DOHH2 (cell line): Measurements from ENCODE around the gene WRNIP1.

Experiments
- H3F3A ChIP-seq: fragments of 200-600 bp; sonication (generic), shearing (Covaris generic); 2 replicates; pipeline ENCODE4 v1.6.0; 2016; ENCODE audit warnings: antibody characterized with exemption, mild to moderate bottlenecking; ENCODE audit not compliant: control insufficient read depth, insufficient read depth
- H3K27ac ChIP-seq: fragments of 200-600 bp; sonication (generic); 2 replicates; pipeline ENCODE4 v1.5.1; 2014; ENCODE audit warnings: low read depth, mild to moderate bottlenecking, low read length, moderate library complexity
- H3K27me3 ChIP-seq: fragments of 200-600 bp; sonication (generic); 2 replicates; pipeline ENCODE4 v1.6.1; 2014; ENCODE audit warnings: mild to moderate bottlenecking, low read length, mixed read lengths; ENCODE audit not compliant: control insufficient read depth
- H3K36me3 ChIP-seq: fragments of 200-600 bp; sonication (generic); 2 replicates; pipeline ENCODE4 v1.6.1; 2014; ENCODE audit warnings: mild to moderate bottlenecking, low read length, moderate library complexity, mixed read lengths; ENCODE audit not compliant: control insufficient read depth
- H3K4me1 ChIP-seq: fragments of 200-600 bp; sonication (generic); 2 replicates; pipeline ENCODE4 v1.6.1; 2014; ENCODE audit warnings: mild to moderate bottlenecking, low read length, mixed read lengths; ENCODE audit not compliant: control insufficient read depth
- H3K4me2 ChIP-seq: fragments of 200-600 bp; sonication (generic); 2 replicates; pipeline ENCODE4 v1.6.0; 2014; ENCODE audit warnings: mild to moderate bottlenecking, low read length, moderate library complexity
- H3K4me3 ChIP-seq: fragments of 200-600 bp; sonication (generic); 2 replicates; pipeline ENCODE4 v1.5.1; 2014; ENCODE audit warnings: mild to moderate bottlenecking, low read length, mixed read lengths
- H3K79me2 ChIP-seq: fragments of 200-600 bp; sonication (generic); 2 replicates; pipeline ENCODE4 v1.6.1; 2014; ENCODE audit warnings: mild to moderate bottlenecking, low read length, mixed read lengths; ENCODE audit not compliant: control insufficient read depth
- H3K9me2 ChIP-seq: fragments of 200-600 bp; sonication (generic); replicated peaks from 2 replicates; pipeline ENCODE4 v1.6.1; 2014; ENCODE audit warnings: mild to moderate bottlenecking, low read length, mixed read lengths; ENCODE audit not compliant: control insufficient read depth
- H3K9me3 ChIP-seq: fragments of 200-600 bp; sonication (generic); 2 replicates; pipeline ENCODE4 v1.6.1; 2014; ENCODE audit warnings: antibody characterized with exemption, low read length, mixed read lengths; ENCODE audit not compliant: control insufficient read depth, insufficient read depth
- H4K20me1 ChIP-seq: fragments of 200-600 bp; sonication (generic); 2 replicates; pipeline ENCODE4 v1.6.0; 2014; ENCODE audit warnings: low read depth, mild to moderate bottlenecking, antibody characterized with exemption, low read length, moderate library complexity; ENCODE audit not compliant: control insufficient read depth, insufficient read depth
- EZH2phosphoT487 ChIP-seq: fragments of 200-600 bp; sonication (generic); IDR thresholded peaks from 2 replicates; pipeline ENCODE4 v1.6.1; 2017; ENCODE audit warnings: borderline replicate concordance, mild to moderate bottlenecking, antibody characterized with exemption, low read length, moderate library complexity, mixed read lengths
- TF ChIP-seq, protein P1 (sequence below): fragments of 200-600 bp; sonication (generic); IDR thresholded peaks from one replicate; pipeline ENCODE4 v1.5.1; 2014; ENCODE audit warnings: antibody characterized with exemption, mild to moderate bottlenecking, low read depth, low read length; ENCODE audit not compliant: poor library complexity, severe bottlenecking

WRNIP1 gene

DNA sequence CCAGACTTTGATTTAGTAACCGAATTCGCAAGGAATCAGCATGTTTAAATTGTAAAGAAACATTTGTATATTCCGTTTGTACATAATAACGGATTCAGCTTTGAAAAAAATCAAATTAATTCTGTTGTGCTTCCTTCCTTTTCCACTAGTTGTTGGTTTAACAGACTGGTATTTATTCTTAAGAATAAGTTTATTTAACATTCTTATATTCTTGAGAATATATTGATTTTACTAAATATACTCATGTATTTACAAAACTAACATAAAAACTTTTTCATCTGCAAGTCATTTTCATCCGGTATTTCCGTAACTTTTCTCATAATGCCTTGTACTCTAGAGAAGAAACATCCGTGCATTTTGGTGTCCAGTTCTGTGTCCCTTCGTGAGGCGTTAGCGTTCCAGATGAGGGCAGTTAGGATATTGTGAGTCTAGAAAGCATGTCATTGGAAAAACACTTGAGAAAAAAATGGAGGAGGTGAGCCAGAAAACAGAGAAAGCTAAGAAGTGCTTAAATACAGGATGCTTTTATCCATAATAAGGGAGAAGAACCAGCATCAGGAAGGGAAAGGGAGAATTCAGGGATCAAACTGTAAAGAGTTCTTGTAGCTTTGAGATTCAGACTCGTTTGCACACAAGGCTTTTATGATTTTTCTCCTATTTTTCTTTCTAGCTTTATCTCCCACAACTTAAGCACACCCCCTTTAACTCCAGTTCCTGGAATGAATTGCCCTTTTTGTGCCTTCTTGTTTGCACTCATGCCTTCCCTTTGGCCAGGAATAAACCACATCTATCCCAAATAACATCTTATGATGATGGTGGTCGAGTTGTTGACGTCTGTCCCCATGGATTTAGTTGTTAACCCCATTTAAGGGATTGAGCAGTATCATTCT, 1.8 kb downstream of the WRNIP1 start:
- H3K79me2 ChIP-seq = peaks cover 66% of the 10 kb centered on the region
- H3K27ac ChIP-seq = 0 out of 2 replicates have a peak overlapping the region, but pooled peaks have one; percentile 74
- peaks cover 34% of the 10 kb centered on the region for H4K20me1 ChIP-seq
- peaks cover 8% of the 10 kb centered on the region; the same call in 1 of the 2 replicates for H3K9me3 ChIP-seq
- peak overlapping the region; percentile 97 for H3K4me2 ChIP-seq
- no peaks in the 10 kb centered on the region for H3K9me2 ChIP-seq
- TF ChIP-seq, protein P1, sequence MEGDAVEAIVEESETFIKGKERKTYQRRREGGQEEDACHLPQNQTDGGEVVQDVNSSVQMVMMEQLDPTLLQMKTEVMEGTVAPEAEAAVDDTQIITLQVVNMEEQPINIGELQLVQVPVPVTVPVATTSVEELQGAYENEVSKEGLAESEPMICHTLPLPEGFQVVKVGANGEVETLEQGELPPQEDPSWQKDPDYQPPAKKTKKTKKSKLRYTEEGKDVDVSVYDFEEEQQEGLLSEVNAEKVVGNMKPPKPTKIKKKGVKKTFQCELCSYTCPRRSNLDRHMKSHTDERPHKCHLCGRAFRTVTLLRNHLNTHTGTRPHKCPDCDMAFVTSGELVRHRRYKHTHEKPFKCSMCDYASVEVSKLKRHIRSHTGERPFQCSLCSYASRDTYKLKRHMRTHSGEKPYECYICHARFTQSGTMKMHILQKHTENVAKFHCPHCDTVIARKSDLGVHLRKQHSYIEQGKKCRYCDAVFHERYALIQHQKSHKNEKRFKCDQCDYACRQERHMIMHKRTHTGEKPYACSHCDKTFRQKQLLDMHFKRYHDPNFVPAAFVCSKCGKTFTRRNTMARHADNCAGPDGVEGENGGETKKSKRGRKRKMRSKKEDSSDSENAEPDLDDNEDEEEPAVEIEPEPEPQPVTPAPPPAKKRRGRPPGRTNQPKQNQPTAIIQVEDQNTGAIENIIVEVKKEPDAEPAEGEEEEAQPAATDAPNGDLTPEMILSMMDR = no peak
- TF ChIP-seq EZH2phosphoT487 = no peak
- H3K4me1 ChIP-seq = peaks cover 34% of the 10 kb centered on the region
- H3F3A ChIP-seq = peaks cover 6% of the 10 kb centered on the region; the same call in 1 of the 2 replicates
- peaks cover 56% of the 10 kb centered on the region for H3K36me3 ChIP-seq
- H3K27me3 ChIP-seq = no peaks in the 10 kb centered on the region
- peak overlapping the region; percentile 99 for H3K4me3 ChIP-seq

GRCh38 chr6:2767657-2768524, 2.7 kb downstream of the WRNIP1 start:
- peaks cover 3% of the 10 kb centered on the region; the same call in 1 of the 2 replicates for H3K9me3 ChIP-seq
- peak overlapping the region; percentile 97 for H3K4me2 ChIP-seq
- H4K20me1 ChIP-seq = peaks cover 38% of the 10 kb centered on the region
- H3K9me2 ChIP-seq = no peaks in the 10 kb centered on the region
- no peaks in the 10 kb centered on the region for H3K27me3 ChIP-seq
- peaks cover 6% of the 10 kb centered on the region; the same call in 1 of the 2 replicates for H3F3A ChIP-seq
- peaks cover 64% of the 10 kb centered on the region for H3K36me3 ChIP-seq
- TF ChIP-seq, protein P1 = no peak
- TF ChIP-seq EZH2phosphoT487 = no peak
- no peak overlapping the region for H3K27ac ChIP-seq
- peaks cover 75% of the 10 kb centered on the region for H3K79me2 ChIP-seq
- peak overlapping the region; percentile 99 for H3K4me3 ChIP-seq
- peaks cover 34% of the 10 kb centered on the region for H3K4me1 ChIP-seq

DNA sequence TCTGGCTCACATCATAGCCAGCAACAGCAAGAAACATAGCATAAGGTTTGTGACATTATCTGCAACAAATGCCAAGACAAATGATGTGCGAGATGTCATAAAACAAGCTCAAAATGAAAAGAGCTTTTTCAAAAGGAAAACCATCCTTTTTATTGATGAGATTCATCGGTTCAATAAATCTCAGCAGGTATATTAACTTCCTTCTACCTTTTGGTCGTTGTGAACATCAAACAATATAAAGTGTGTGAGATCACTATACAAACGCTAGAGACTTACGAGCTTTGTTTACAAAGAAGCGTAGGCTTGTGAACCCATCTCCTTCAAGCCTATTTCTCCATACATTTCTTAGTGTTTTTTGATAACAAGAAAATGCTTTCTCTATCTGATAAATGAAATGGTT, 3.5 kb downstream of the WRNIP1 start:
- H3K27me3 ChIP-seq = no peaks in the 10 kb centered on the region
- H3F3A ChIP-seq = peaks cover 6% of the 10 kb centered on the region; the same call in 1 of the 2 replicates
- peak overlapping the region; percentile 97 for H3K4me2 ChIP-seq
- H3K79me2 ChIP-seq = peaks cover 83% of the 10 kb centered on the region
- H3K4me3 ChIP-seq = peak overlapping the region; percentile 99
- H3K27ac ChIP-seq = no peak overlapping the region
- TF ChIP-seq EZH2phosphoT487 = no peak
- TF ChIP-seq, protein P1 = no peak
- peaks cover 34% of the 10 kb centered on the region for H3K4me1 ChIP-seq
- H3K36me3 ChIP-seq = peaks cover 72% of the 10 kb centered on the region
- no peaks in the 10 kb centered on the region for H3K9me3 ChIP-seq
- peaks cover 38% of the 10 kb centered on the region for H4K20me1 ChIP-seq
- no peaks in the 10 kb centered on the region for H3K9me2 ChIP-seq
